ENCODE results near the gene LSM12.

Gene LSM12

GRCh38 chr17:44070455-44071197, 4.2 kb upstream of the LSM12 start, which contains the start of gene G6PC3 (continued):
- TF ChIP-seq PRDM10 (tag by site-specific recombination; IDR thresholded peaks at IDR 0.05), result peak; percentile 82
- TF ChIP-seq ZNF692 (tag by site-specific recombination; IDR thresholded peaks at IDR 0.05), result peak; percentile 66; the same call in 1 of the 2 replicates
- TF ChIP-seq MYNN (tag by site-specific recombination; IDR thresholded peaks at IDR 0.05; ENCODE audit: borderline replicate concordance), result no peak
- no peak for TF ChIP-seq ZNF398 (tag by site-specific recombination; IDR thresholded peaks at IDR 0.05)
- TF ChIP-seq ZNF426 (tag by site-specific recombination; IDR thresholded peaks at IDR 0.05), result no peak
- peak; percentile 90 for TF ChIP-seq ZBTB44 (tag by site-specific recombination; IDR thresholded peaks at IDR 0.05)
- TF ChIP-seq OVOL3 (tag by site-specific recombination; IDR thresholded peaks at IDR 0.05), result peak; percentile 95
- TF ChIP-seq ZSCAN5A (tag by site-specific recombination; IDR thresholded peaks at IDR 0.05), result peak; percentile 69; the same call in 1 of the 2 replicates
- TF ChIP-seq ZNF248 (tag by site-specific recombination; IDR thresholded peaks at IDR 0.05), result no peak
- no peak for TF ChIP-seq ZNF26 (tag by site-specific recombination; IDR thresholded peaks at IDR 0.05)
- peak; percentile 97 for TF ChIP-seq IKZF3 (tag by site-specific recombination; IDR thresholded peaks at IDR 0.05)
- TF ChIP-seq ZNF280D (tag by site-specific recombination; IDR thresholded peaks at IDR 0.05), result no peak
- no peak for TF ChIP-seq ZNF214 (tag by site-specific recombination; IDR thresholded peaks at IDR 0.05; ENCODE audit: borderline replicate concordance)
- TF ChIP-seq ZNF777 (tag by site-specific recombination; IDR thresholded peaks at IDR 0.05; ENCODE audit: borderline replicate concordance), result no peak
- peak; percentile 61 for TF ChIP-seq PATZ1 (tag by site-specific recombination; IDR thresholded peaks at IDR 0.05)
- no peak for TF ChIP-seq ZSCAN18 (tag by site-specific recombination; IDR thresholded peaks at IDR 0.05)
- no peak for TF ChIP-seq ZNF221 (tag by site-specific recombination; IDR thresholded peaks at IDR 0.05; ENCODE audit: borderline replicate concordance)
- TF ChIP-seq ZNF549 (tag by site-specific recombination; IDR thresholded peaks at IDR 0.05), result no peak

Measured in HEK293 (cell line).